Measurements from ENCODE around the gene IQCE. TPM values are rescaled to one million over a fixed set of nuclear protein-coding genes. Genes with fewer than 3 reads are reported as not detected.

Gene IQCE
- polyA plus RNA-seq, 3 donors, result 1.8 to 8.4 (median 3.0) TPM

DNA sequence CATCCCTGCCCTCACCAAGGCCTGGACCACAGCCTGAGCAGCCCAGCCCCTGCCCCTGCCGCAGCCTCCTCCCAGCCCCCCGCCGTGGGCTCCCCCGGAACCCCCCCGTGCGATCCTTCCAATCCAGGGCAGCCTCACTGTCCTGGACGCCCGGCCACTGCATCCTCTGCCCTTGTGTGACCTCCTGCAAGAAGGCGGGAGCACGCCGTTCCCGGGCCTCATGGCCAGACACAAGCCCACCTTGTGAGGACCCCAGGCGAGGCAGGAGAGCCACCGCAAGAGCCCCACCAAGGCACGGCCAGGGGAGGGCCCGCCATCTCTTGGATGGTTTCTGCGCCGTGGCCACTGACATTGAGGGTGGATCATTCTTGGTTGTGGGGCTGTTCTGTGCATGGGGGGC lies 47.0 kb upstream of the IQCE start:
- no peaks in the 10 kb centered on the region for H3K79me2 ChIP-seq (ENCODE audit: insufficient read depth, low read length)
- H3K4me3 Mint-ChIP-seq, result peak overlapping the region; percentile 76 to 81
- peak overlapping the region; percentile 77 for H3K4me2 ChIP-seq (replicated peaks; ENCODE audit: extremely low read depth, low read length, poor library complexity, severe bottlenecking)
- peaks cover 61 to 65% of the 10 kb centered on the region in 2 donors for H3K4me1 ChIP-seq (ENCODE audit: control insufficient read depth in 1 of 2, insufficient read depth in 2 of 2, low read length in 2 of 2)
- H4K20me1 ChIP-seq (ENCODE audit: insufficient read depth, low read length), result no peaks in the 10 kb centered on the region
- WGBS (ENCODE audit: insufficient coverage), result 21% methylated on average over 16 of the region's 18 CpGs
- no peaks in the 10 kb centered on the region for H3K9me3 Mint-ChIP-seq
- H3K9me3 ChIP-seq (replicated peaks in 1 of 2; ENCODE audit: control insufficient read depth in 1 of 2, insufficient read depth in 1 of 2, low read length in 2 of 2), result no peaks in the 10 kb centered on the region
- peaks cover 0 to 8% (median 3%) of the 10 kb centered on the region in 3 donors for H3K27me3 Mint-ChIP-seq (ENCODE audit: low read depth in 3 of 3)
- no peaks in the 10 kb centered on the region for H3K36me3 Mint-ChIP-seq
- H3K4me1 Mint-ChIP-seq, result peaks cover 58% of the 10 kb centered on the region
- TF ChIP-seq CTCF (IDR thresholded peaks at IDR 0.05), result no peak
- H2AFZ ChIP-seq (ENCODE audit: insufficient read depth, low read depth, low read length, poor library complexity, severe bottlenecking), result peak overlapping the region; percentile 73
- intact Hi-C loops (cut with micrococcal nuclease), result loop anchor here in 1 of 2 donors (10.0 kb wide), 1 partner anchor 107 kb away; the partner anchor contains the start of gene CHST12
- no peaks in the 10 kb centered on the region for H3K27me3 ChIP-seq (ENCODE audit: control insufficient read depth in 2 of 2, insufficient read depth in 2 of 2, low read length in 2 of 2)
- H3K4me3 ChIP-seq (replicated peaks in 1 of 3; ENCODE audit: low read depth in 2 of 3, low read length in 3 of 3), result peak overlapping the region in 2 of 3 experiments; percentile 25 to 65
- H3K27ac Mint-ChIP-seq, result peak overlapping the region; percentile 92 to 97 (median 95)
- DNase-seq, result no peak
- H3K27ac ChIP-seq (ENCODE audit: low read depth in 1 of 2, low read length in 2 of 2), result peak overlapping the region; percentile 89 to 95
- H3K9ac ChIP-seq (ENCODE audit: insufficient read depth, low read length, poor library complexity, severe bottlenecking), result peak overlapping the region; percentile 78
- H3K36me3 ChIP-seq (replicated peaks in 1 of 2; ENCODE audit: control insufficient read depth in 1 of 2, insufficient read depth in 2 of 2, low read length in 2 of 2), result no peaks in the 10 kb centered on the region

DNA sequence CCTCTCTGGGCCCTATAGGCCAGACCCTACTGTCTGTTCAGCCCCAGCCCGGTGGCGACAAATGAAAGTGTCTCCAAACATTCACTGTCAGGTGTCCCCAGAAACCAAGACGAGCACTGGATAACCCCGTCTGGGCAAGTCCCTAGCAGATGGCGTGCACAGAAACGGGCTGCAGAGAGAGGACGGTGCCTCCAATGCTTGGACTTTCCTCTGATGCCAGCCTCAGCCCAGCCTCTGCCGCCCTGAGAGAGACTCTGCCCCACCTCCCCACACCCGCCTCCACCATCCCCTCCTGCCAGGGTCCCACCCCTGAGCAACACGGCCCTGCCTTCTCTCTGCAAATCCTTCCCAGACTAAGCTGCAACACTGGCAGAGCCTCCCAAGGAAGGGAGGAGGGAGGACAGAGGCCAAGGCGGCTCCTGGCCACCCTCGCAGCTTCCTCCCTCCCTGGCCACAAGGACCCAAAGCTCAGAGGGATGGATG lies 46.6 kb upstream of the IQCE start:
- DNase-seq, result peak in 2 of 3 donors; percentile 20 to 77
- intact Hi-C loops (cut with micrococcal nuclease), result loop anchor here in 1 of 2 donors (10.0 kb wide), 1 partner anchor 107 kb away; the partner anchor contains the start of gene CHST12
- H3K4me1 ChIP-seq (ENCODE audit: control insufficient read depth in 1 of 2, insufficient read depth in 2 of 2, low read length in 2 of 2), result peaks cover 61 to 69% of the 10 kb centered on the region in 2 donors
- H3K4me3 ChIP-seq (replicated peaks in 1 of 3; ENCODE audit: low read depth in 2 of 3, low read length in 3 of 3), result peak overlapping the region in 1 of 3 experiments; percentile 65
- peak overlapping the region; percentile 77 for H3K4me2 ChIP-seq (replicated peaks; ENCODE audit: extremely low read depth, low read length, poor library complexity, severe bottlenecking)
- H3K9ac ChIP-seq (ENCODE audit: insufficient read depth, low read length, poor library complexity, severe bottlenecking), result peak overlapping the region; percentile 78
- 48% methylated on average over 7 of the region's 12 CpGs for WGBS (ENCODE audit: insufficient coverage)
- peak overlapping the region; percentile 73 for H2AFZ ChIP-seq (ENCODE audit: insufficient read depth, low read depth, low read length, poor library complexity, severe bottlenecking)
- Mint-ChIP-seq H3K9me3 (no peaks in the 10 kb centered on the region), H3K27me3 (ENCODE audit: low read depth in 3 of 3) (peaks cover 0 to 8% (median 3%) of the 10 kb centered on the region in 3 donors), H3K4me3 (peak overlapping the region; percentile 46 to 76), H3K4me1 (peaks cover 58% of the 10 kb centered on the region), H3K27ac (peak overlapping the region; percentile 92 to 97 (median 95)), H3K36me3 (no peaks in the 10 kb centered on the region)
- no peaks in the 10 kb centered on the region for H3K27me3 ChIP-seq (ENCODE audit: control insufficient read depth in 2 of 2, insufficient read depth in 2 of 2, low read length in 2 of 2)
- H3K9me3 ChIP-seq (replicated peaks in 1 of 2; ENCODE audit: control insufficient read depth in 1 of 2, insufficient read depth in 1 of 2, low read length in 2 of 2), result no peaks in the 10 kb centered on the region
- no peaks in the 10 kb centered on the region for H3K79me2 ChIP-seq (ENCODE audit: insufficient read depth, low read length)
- TF ChIP-seq CTCF (IDR thresholded peaks at IDR 0.05), result no peak
- H3K27ac ChIP-seq (ENCODE audit: low read depth in 1 of 2, low read length in 2 of 2), result peak overlapping the region; percentile 89 to 95
- H3K36me3 ChIP-seq (replicated peaks in 1 of 2; ENCODE audit: control insufficient read depth in 1 of 2, insufficient read depth in 2 of 2, low read length in 2 of 2), result no peaks in the 10 kb centered on the region
- no peaks in the 10 kb centered on the region for H4K20me1 ChIP-seq (ENCODE audit: insufficient read depth, low read length)

Data from CD14-positive monocyte (primary cell).